RWPE2 (cell line): Measurements from ENCODE around the gene MUC21.

Experiments used
- ATAC-seq: fragments of 200-7000 bp; cut with Tn5 transposase; 3 replicates; pipeline ENCODE4 v1.9.1; 2021; ENCODE audit warnings: low read depth
- DNase-seq: peaks from one replicate; pipeline ENCODE4 v3.0.0-alpha.2; 2020; ENCODE audit warnings: low spot score
- H3K27ac ChIP-seq: fragments of 450-650 bp; 2 replicates; pipeline ENCODE4 v1.5.1; 2017; ENCODE audit warnings: mild to moderate bottlenecking; ENCODE audit not compliant: poor library complexity, severe bottlenecking
- H3K27me3 ChIP-seq: fragments of 250-450 bp; sonication (Bioruptor Pico); 2 replicates; pipeline ENCODE4 v1.5.1; 2021; ENCODE audit warnings: mild to moderate bottlenecking, moderate library complexity; ENCODE audit not compliant: insufficient read depth, poor library complexity, severe bottlenecking
- H3K36me3 ChIP-seq: fragments of 250-450 bp; sonication (Bioruptor Pico); 2 replicates; pipeline ENCODE4 v1.5.1; 2020; ENCODE audit warnings: low read depth, mild to moderate bottlenecking, moderate library complexity
- H3K4me1 ChIP-seq: fragments of 250-450 bp; sonication (Bioruptor Pico); 2 replicates; pipeline ENCODE4 v1.5.1; 2021; ENCODE audit warnings: mild to moderate bottlenecking, moderate library complexity; ENCODE audit not compliant: insufficient read depth, poor library complexity, severe bottlenecking
- H3K4me3 ChIP-seq: fragments of 250-450 bp; sonication (Bioruptor Pico); 2 replicates; pipeline ENCODE4 v1.5.1; 2021; ENCODE audit warnings: mild to moderate bottlenecking, moderate library complexity; ENCODE audit not compliant: severe bottlenecking
- H3K9me3 ChIP-seq: fragments of 250-450 bp; sonication (Bioruptor Pico); 2 replicates; pipeline ENCODE4 v1.5.1; 2021; ENCODE audit warnings: mild to moderate bottlenecking, moderate library complexity; ENCODE audit not compliant: severe bottlenecking
- TF ChIP-seq, protein P1 (sequence below): fragments of 450-650 bp; IDR thresholded peaks from one replicate; pipeline ENCODE4 v1.5.1; 2017; ENCODE audit warnings: mild to moderate bottlenecking, moderate library complexity; ENCODE audit not compliant: poor library complexity, severe bottlenecking

MUC21 gene

DNA sequence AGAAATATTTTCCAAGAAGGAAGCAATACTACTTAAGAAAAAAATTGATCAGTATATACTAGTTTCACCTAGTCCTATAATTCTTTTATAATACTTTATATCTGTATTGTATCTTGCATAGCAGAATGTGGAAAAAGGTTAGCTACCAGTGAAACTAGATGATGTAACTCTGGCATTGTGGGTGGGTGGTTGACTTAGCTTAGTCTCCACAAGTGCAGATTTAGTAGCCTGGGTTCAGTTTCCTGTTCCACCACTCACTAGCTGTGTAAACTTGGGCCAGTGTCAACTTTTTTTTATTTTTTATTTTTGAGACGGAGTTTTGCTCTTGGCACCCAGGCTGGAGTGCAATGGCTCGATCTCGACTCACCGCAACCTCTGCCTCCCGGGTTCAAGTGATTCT lies 2.0 kb downstream of the MUC21 start:
- no peaks in the 10 kb centered on the region for H3K9me3 ChIP-seq
- DNase-seq (no peak), ATAC-seq (no peak)
- no peaks in the 10 kb centered on the region for H3K27me3 ChIP-seq
- no peak overlapping the region for H3K27ac ChIP-seq
- no peak overlapping the region for H3K4me3 ChIP-seq
- no peaks in the 10 kb centered on the region for H3K4me1 ChIP-seq
- TF ChIP-seq, protein P1, sequence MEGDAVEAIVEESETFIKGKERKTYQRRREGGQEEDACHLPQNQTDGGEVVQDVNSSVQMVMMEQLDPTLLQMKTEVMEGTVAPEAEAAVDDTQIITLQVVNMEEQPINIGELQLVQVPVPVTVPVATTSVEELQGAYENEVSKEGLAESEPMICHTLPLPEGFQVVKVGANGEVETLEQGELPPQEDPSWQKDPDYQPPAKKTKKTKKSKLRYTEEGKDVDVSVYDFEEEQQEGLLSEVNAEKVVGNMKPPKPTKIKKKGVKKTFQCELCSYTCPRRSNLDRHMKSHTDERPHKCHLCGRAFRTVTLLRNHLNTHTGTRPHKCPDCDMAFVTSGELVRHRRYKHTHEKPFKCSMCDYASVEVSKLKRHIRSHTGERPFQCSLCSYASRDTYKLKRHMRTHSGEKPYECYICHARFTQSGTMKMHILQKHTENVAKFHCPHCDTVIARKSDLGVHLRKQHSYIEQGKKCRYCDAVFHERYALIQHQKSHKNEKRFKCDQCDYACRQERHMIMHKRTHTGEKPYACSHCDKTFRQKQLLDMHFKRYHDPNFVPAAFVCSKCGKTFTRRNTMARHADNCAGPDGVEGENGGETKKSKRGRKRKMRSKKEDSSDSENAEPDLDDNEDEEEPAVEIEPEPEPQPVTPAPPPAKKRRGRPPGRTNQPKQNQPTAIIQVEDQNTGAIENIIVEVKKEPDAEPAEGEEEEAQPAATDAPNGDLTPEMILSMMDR: no peak
- H3K36me3 ChIP-seq: no peaks in the 10 kb centered on the region

DNA sequence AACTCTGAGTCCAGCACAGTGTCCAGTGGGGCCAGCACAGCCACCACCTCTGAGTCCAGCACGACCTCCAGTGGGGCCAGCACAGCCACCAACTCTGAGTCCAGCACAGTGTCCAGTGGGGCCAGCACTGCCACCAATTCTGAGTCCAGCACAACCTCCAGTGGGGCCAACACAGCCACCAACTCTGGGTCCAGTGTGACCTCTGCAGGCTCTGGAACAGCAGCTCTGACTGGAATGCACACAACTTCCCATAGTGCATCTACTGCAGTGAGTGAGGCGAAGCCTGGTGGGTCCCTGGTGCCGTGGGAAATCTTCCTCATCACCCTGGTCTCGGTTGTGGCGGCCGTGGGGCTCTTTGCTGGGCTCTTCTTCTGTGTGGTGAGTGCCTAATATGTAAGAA lies 3.8 kb downstream of the MUC21 start:
- no peaks in the 10 kb centered on the region for H3K9me3 ChIP-seq
- DNase-seq (no peak), ATAC-seq (no peak)
- H3K4me1 ChIP-seq: no peaks in the 10 kb centered on the region
- no peaks in the 10 kb centered on the region for H3K27me3 ChIP-seq
- no peaks in the 10 kb centered on the region for H3K36me3 ChIP-seq
- TF ChIP-seq, protein P1: no peak
- no peak overlapping the region for H3K27ac ChIP-seq
- no peak overlapping the region for H3K4me3 ChIP-seq

DNA sequence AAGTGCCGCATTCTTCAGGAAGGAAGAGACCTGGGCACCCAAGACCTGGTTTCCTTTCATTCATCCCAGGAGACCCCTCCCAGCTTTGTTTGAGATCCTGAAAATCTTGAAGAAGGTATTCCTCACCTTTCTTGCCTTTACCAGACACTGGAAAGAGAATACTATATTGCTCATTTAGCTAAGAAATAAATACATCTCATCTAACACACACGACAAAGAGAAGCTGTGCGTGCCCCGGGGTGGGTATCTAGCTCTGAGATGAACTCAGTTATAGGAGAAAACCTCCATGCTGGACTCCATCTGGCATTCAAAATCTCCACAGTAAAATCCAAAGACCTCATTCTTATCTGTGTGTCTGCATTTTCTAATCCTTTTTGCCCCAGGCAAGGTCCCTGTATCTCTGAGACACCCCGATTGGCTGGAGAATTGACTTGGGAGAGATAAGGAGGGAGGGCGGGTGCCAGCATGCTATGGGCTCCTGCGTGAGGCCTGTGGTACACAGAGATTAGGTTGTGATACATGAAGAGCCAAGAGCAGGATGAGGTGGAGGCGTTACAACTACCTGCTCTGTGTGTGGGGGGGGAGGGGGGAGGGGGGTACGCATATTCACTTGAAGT lies 4.8 kb downstream of the MUC21 start:
- Histone ChIP-seq H3K27me3 (no peaks in the 10 kb centered on the region), H3K4me3 (no peak overlapping the region), H3K9me3 (no peaks in the 10 kb centered on the region), H3K27ac (no peak overlapping the region), H3K4me1 (no peaks in the 10 kb centered on the region), H3K36me3 (no peaks in the 10 kb centered on the region)
- TF ChIP-seq, protein P1: no peak
- no peak for DNase-seq
- ATAC-seq: no peak

DNA sequence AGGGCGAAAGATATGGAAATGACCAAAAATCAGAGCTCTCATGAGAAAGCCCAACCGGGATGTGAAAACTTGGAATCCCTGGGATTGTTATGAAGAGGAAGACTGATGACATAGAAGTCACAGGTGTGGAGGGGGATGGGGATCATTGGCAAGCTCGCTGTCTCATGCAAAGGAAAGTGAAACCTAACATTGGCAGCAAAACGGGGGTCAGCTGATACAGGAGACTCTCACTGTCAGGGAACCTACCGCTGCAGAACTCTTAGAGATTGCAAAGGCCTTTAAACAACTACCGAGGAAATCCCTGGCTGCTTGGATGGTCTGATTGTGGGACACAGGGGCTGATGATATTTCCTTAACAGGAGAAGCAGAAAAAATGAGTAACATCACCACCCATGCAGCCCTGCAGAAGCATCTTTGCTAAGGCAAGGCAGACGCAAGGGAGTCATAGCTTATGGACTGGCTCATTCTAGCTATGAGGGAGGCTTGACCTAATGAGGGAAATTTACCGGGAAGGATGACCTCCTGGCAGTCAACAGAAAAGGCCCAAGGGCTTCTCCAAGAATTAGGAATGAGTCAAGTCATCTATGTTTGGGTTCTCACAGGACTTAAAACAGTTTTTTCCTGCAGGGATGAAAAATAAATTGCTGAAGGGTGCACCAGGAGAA lies 7.0 kb downstream of the MUC21 start:
- H3K27ac ChIP-seq: no peak overlapping the region
- TF ChIP-seq, protein P1: no peak
- ATAC-seq (no peak), DNase-seq (no peak)
- H3K36me3 ChIP-seq: no peaks in the 10 kb centered on the region
- no peaks in the 10 kb centered on the region for H3K9me3 ChIP-seq
- H3K27me3 ChIP-seq: no peaks in the 10 kb centered on the region
- no peaks in the 10 kb centered on the region for H3K4me1 ChIP-seq
- no peak overlapping the region for H3K4me3 ChIP-seq

DNA sequence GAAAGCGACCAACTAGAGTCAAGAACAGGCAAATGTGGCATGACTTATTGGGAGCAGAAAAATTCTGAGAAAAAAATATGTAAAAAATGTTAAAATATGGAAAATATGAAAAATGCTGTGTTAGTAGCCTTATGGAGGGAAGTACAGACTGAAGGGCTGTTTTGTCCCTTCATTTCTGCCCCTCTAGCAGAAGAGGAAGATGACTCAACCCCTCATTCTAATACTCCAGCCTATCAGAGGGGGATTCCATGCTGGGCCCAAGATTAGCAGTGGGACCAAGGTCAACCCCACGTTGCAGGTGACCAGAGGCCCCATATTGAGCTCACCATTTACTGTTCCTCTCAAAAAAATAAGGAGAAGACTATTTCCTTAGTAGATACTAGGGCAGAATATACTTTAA lies 8.4 kb downstream of the MUC21 start:
- ATAC-seq (no peak), DNase-seq (no peak)
- TF ChIP-seq, protein P1: no peak
- Histone ChIP-seq H3K4me3 (no peak overlapping the region), H3K36me3 (no peaks in the 10 kb centered on the region), H3K27me3 (no peaks in the 10 kb centered on the region), H3K4me1 (no peaks in the 10 kb centered on the region), H3K9me3 (no peaks in the 10 kb centered on the region), H3K27ac (no peak overlapping the region)
